A673 (cell line): Measurements from ENCODE around the gene TRPC4AP. TPM values are rescaled to one million over a fixed set of nuclear protein-coding genes. Genes with fewer than 3 reads are reported as not detected.

ENCODE experiments used
- BruUV-seq: library from RNA; stranded (reverse); fragments of 400-500 nt; replicated peaks from 2 replicates; lab custom pipeline; 2021; lab: Mats Ljungman, UMichigan
- CTCF ChIA-PET: fragments of 300-600 bp; sonication (Branson Sonifier 250); formaldehyde crosslinking; loops from one replicate; lab custom pipeline; 2022; ENCODE audit warnings: antibody characterized with exemption; lab: Charles Lee
- POLR2A ChIA-PET: fragments of 300-600 bp; sonication (Branson Sonifier 250); formaldehyde crosslinking; loops from one replicate; lab custom pipeline; 2022; ENCODE audit warnings: antibody characterized with exemption; ENCODE audit not compliant: low non-redundant PET; lab: Charles Lee
- DNase-seq: peaks from one replicate; pipeline ENCODE4 v3.0.0-alpha.2; 2015; ENCODE audit warnings: low spot score
- H3K27ac ChIP-seq: fragments of 200-600 bp; sonication (generic); 2 replicates; pipeline ENCODE4 v1.5.1; 2016; ENCODE audit warnings: mixed run types, low read depth, mild to moderate bottlenecking, mixed read lengths, antibody characterized with exemption, low read length; ENCODE audit not compliant: poor library complexity, severe bottlenecking
- H3K27me3 ChIP-seq: fragments of 200-600 bp; sonication (generic); replicated peaks from 2 replicates; pipeline ENCODE4 v1.6.1; 2017; ENCODE audit warnings: mixed run types, low read depth, mild to moderate bottlenecking, mixed read lengths, antibody characterized with exemption, low read length; ENCODE audit not compliant: insufficient read depth, poor library complexity
- H3K36me3 ChIP-seq: fragments of 200-600 bp; sonication (generic); 2 replicates; pipeline ENCODE4 v1.6.1; 2016; ENCODE audit warnings: mixed run types, mild to moderate bottlenecking, mixed read lengths, antibody characterized with exemption, low read length; ENCODE audit not compliant: insufficient read depth, poor library complexity, severe bottlenecking
- H3K4me1 ChIP-seq: fragments of 200-600 bp; sonication (generic); 2 replicates; pipeline ENCODE4 v1.6.1; 2017; ENCODE audit warnings: mixed run types, mild to moderate bottlenecking, mixed read lengths, antibody characterized with exemption, low read length; ENCODE audit not compliant: insufficient read depth, poor library complexity, severe bottlenecking
- H3K4me3 ChIP-seq: fragments of 200-600 bp; sonication (generic); 2 replicates; pipeline ENCODE4 v1.5.1; 2016; ENCODE audit warnings: low read depth, mixed run types, mild to moderate bottlenecking, mixed read lengths, low read length; ENCODE audit not compliant: poor library complexity, severe bottlenecking
- H3K9me3 ChIP-seq: fragments of 200-600 bp; sonication (generic); 2 replicates; pipeline ENCODE4 v1.6.1; 2016; ENCODE audit warnings: mixed run types, low read depth, mild to moderate bottlenecking, mixed read lengths, antibody characterized with exemption, low read length; ENCODE audit not compliant: poor library complexity, severe bottlenecking
- EZH2 ChIP-seq: fragments of 200-600 bp; sonication (generic); IDR thresholded peaks from 2 replicates; pipeline ENCODE4 v1.6.1; 2017; ENCODE audit warnings: borderline replicate concordance, low read depth, mild to moderate bottlenecking, mixed read lengths, antibody characterized with exemption, low read length; ENCODE audit not compliant: poor library complexity, severe bottlenecking
- intact Hi-C: fragments of 100-400 bp; cut with micrococcal nuclease; formaldehyde crosslinking; loops from one replicate; pipeline ENCODE4 v1.10.0; 2022; ENCODE audit not compliant: unreplicated experiment
- total RNA-seq: library from RNA; stranded (reverse); gene quantifications from 2 replicates; pipeline ENCODE4 v1.2.3, GENCODE V29; 2021
- TF ChIP-seq, protein P1 (sequence below): fragments of 300-800, 200-600 bp; sonication (generic); conservative IDR thresholded peaks from 2 replicates; pipeline ENCODE4 v1.5.1; 2017; ENCODE audit warnings: low read depth, mild to moderate bottlenecking, antibody characterized with exemption, low read length, moderate library complexity, mixed read lengths

Gene TRPC4AP
- total RNA-seq, 1 experiment from 2014 or later = 34.6 TPM

DNA sequence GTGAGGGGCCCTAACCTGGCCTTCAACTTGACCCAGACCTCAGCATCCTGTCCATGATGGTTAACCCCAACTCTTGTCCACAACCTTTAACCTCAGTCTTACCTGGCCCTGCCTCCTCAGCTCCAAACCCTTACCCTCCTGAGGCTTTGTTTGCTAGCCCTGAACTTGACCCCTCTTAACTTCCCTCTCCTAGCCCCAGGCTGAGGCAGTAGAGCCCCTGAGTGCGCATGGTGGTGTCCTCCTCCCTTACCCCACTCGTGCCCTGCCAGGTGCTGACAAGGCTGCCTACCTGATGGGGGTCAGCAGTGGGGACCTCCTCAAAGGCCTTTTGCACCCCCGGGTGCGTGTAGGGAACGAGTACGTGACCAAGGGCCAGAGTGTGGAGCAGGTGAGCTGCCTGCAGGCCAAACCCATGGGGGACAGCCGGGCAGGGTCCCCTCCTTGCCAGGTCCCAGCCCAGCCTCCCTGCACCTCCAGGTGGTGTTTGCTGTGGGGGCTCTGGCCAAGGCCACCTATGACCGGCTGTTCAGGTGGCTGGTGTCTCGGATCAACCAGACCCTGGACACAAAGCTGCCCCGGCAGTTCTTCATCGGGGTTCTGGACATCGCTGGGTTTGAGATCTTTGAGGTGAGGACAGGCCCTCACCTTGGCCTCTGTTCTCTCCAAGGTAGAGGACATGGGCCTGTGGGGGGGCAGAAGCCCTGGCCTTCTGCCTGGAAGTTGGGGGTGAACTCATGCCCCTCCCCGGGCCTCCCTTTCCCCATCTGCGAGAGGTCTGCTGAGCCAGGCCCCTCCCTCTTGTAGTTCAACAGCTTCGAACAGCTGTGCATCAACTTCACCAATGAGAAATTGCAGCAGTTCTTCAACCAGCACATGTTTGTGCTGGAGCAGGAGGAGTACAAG is 105.1 kb downstream of the TRPC4AP start:
- no peak overlapping the region for H3K27ac ChIP-seq
- H3K36me3 ChIP-seq = no peaks in the 10 kb centered on the region
- no peaks in the 10 kb centered on the region for H3K27me3 ChIP-seq
- no peaks in the 10 kb centered on the region for H3K4me1 ChIP-seq
- no TSS peak for BruUV-seq
- ChIA-PET CTCF (no interaction called here), POLR2A (interaction anchor here (0.6 kb wide), 1 partner anchor 451 kb away, joined by 4 read pairs; no protein-coding TSS in a partner anchor)
- TF ChIP-seq, protein P1, sequence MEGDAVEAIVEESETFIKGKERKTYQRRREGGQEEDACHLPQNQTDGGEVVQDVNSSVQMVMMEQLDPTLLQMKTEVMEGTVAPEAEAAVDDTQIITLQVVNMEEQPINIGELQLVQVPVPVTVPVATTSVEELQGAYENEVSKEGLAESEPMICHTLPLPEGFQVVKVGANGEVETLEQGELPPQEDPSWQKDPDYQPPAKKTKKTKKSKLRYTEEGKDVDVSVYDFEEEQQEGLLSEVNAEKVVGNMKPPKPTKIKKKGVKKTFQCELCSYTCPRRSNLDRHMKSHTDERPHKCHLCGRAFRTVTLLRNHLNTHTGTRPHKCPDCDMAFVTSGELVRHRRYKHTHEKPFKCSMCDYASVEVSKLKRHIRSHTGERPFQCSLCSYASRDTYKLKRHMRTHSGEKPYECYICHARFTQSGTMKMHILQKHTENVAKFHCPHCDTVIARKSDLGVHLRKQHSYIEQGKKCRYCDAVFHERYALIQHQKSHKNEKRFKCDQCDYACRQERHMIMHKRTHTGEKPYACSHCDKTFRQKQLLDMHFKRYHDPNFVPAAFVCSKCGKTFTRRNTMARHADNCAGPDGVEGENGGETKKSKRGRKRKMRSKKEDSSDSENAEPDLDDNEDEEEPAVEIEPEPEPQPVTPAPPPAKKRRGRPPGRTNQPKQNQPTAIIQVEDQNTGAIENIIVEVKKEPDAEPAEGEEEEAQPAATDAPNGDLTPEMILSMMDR = no peak
- no peak for TF ChIP-seq EZH2
- H3K9me3 ChIP-seq = no peaks in the 10 kb centered on the region
- intact Hi-C loops = no loop called here
- DNase-seq = no peak
- no peak overlapping the region for H3K4me3 ChIP-seq

DNA sequence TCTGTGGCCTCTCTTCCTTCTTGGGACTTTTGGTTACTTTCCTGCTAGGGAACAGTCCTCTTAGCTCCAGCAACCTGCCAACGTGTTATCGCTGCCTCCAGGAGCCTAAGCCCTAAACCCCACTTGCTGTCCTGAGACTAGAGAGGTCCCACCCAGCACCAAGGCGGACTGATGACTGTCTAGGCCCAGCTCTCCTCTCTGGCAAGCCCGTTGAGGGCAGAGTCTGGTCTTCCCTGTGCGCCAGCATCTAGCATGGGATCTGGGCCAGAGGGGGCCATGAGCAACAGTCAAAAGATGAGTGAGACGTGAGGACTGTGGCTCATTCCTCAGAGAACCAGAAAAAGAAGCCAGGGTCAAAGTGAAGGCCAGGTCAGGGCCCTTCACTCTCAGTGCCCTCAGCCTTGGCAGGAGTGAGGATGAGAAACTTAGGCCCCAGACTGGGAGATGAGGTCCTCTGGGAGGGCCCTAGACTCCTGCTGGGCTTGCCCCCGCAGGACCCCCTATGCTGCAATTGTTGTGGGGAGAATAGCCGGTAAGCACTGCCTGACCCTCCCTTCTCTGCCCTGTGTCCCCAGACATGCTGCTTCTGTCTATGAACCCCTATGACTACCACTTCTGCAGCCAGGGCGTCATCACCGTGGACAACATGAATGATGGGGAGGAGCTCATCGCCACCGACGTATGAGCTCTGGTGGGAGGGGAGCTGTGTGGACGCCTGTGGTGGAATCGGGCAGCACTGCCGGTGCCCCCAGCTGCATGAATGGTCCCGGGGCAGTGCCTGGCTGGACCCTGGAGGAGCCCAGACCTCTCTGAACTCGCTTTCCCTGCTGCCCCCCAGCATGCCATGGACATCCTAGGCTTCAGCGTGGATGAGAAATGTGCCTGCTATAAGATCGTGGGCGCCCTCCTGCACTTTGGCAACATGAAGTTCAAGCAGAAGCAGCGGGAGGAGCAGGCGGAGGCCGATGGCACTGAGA is 106.0 kb downstream of the TRPC4AP start:
- TF ChIP-seq EZH2 = no peak
- TF ChIP-seq, protein P1 = no peak
- no peak overlapping the region for H3K27ac ChIP-seq
- no peaks in the 10 kb centered on the region for H3K9me3 ChIP-seq
- H3K36me3 ChIP-seq = no peaks in the 10 kb centered on the region
- DNase-seq = no peak
- POLR2A ChIA-PET = no interaction called here
- intact Hi-C loops = no loop called here
- no peaks in the 10 kb centered on the region for H3K27me3 ChIP-seq
- no peaks in the 10 kb centered on the region for H3K4me1 ChIP-seq
- H3K4me3 ChIP-seq = no peak overlapping the region
- no TSS peak for BruUV-seq
- CTCF ChIA-PET = no interaction called here
